PC-3 (cell line): Measurements from ENCODE around the gene SECISBP2L. TPM values are rescaled to one million over a fixed set of nuclear protein-coding genes. Genes with fewer than 3 reads are reported as not detected.
"Not testable (repeated sequence)": the region's sequence is repeated elsewhere in the genome, so short reads cannot be mapped to it uniquely, and the experiment has no call there.

ENCODE experiments used
- ATAC-seq: fragments of 200-7000 bp; cut with Tn5 transposase; 2 replicates; pipeline ENCODE4 v1.9.1; 2020; ENCODE audit warnings: mild to moderate bottlenecking, moderate library complexity
- BruUV-seq: library from RNA; stranded (reverse); fragments of 400-500 nt; replicated peaks from 2 replicates; lab custom pipeline; 2021; lab: Mats Ljungman, UMichigan
- CTCF ChIA-PET: fragments of 300-600 bp; sonication (Branson Sonifier 250); formaldehyde crosslinking; loops from one replicate; lab custom pipeline; 2022; ENCODE audit warnings: antibody characterized with exemption; lab: Charles Lee
- POLR2A ChIA-PET: fragments of 300-600 bp; sonication (Branson Sonifier 250); formaldehyde crosslinking; loops from one replicate; lab custom pipeline; 2022; ENCODE audit warnings: antibody characterized with exemption; ENCODE audit not compliant: unreplicated experiment; lab: Charles Lee
- DNase-seq: peaks from one replicate; pipeline ENCODE4 v3.0.0-alpha.2; 2015
- H2AFZ ChIP-seq: fragments of 300-600 bp; sonication (generic); 2 replicates; pipeline ENCODE4 v1.6.0; 2016; ENCODE audit warnings: antibody characterized with exemption, low read length
- H3F3A ChIP-seq: fragments of 300-600 bp; sonication (generic); one replicate; pipeline ENCODE4 v1.6.0; 2017; ENCODE audit warnings: antibody characterized with exemption, low read length, control low read depth, mild to moderate bottlenecking; ENCODE audit not compliant: unreplicated experiment
- H3K27ac ChIP-seq: fragments of 300-600 bp; sonication (generic); 2 replicates; pipeline ENCODE4 v1.5.1; 2016; ENCODE audit warnings: mild to moderate bottlenecking, low read length
- H3K27me3 ChIP-seq: fragments of 300-600 bp; sonication (generic); 2 replicates; pipeline ENCODE4 v1.6.1; 2016; ENCODE audit warnings: low read length, mixed read lengths
- H3K36me3 ChIP-seq: fragments of 300-600 bp; sonication (generic); 2 replicates; pipeline ENCODE4 v1.6.1; 2016; ENCODE audit warnings: low read depth, mixed run types, low read length, mixed read lengths
- H3K4me1 ChIP-seq: fragments of 300-600 bp; sonication (generic); 2 replicates; pipeline ENCODE4 v1.5.1; 2016; ENCODE audit warnings: low read length; ENCODE audit not compliant: insufficient read depth
- H3K4me2 ChIP-seq: fragments of 300-600 bp; sonication (generic); 2 replicates; pipeline ENCODE4 v1.6.0; 2016; ENCODE audit warnings: low read length
- H3K4me3 ChIP-seq: fragments of 300-600 bp; sonication (generic); 2 replicates; pipeline ENCODE4 v1.5.1; 2016; ENCODE audit warnings: mild to moderate bottlenecking, low read length, mixed read lengths
- H3K79me2 ChIP-seq: fragments of 300-600 bp; sonication (generic); 2 replicates; pipeline ENCODE4 v1.6.1; 2017; ENCODE audit warnings: low read length, mixed read lengths
- H3K9ac ChIP-seq: fragments of 300-600 bp; sonication (generic); 2 replicates; pipeline ENCODE4 v1.6.0; 2016; ENCODE audit warnings: mild to moderate bottlenecking, low read length
- H3K9me2 ChIP-seq: fragments of 300-600 bp; sonication (generic); replicated peaks from 2 replicates; pipeline ENCODE4 v1.6.1; 2016; ENCODE audit warnings: mixed run types, low read length, mixed read lengths
- H3K9me3 ChIP-seq: fragments of 300-600 bp; sonication (generic); 2 replicates; pipeline ENCODE4 v1.6.1; 2016; ENCODE audit warnings: low read length, mixed read lengths
- H4K20me1 ChIP-seq: fragments of 300-600 bp; sonication (generic); 2 replicates; pipeline ENCODE4 v1.6.1; 2016; ENCODE audit warnings: low read length, mixed read lengths
- CTCF ChIP-seq: fragments of 300-600 bp; sonication (generic); conservative IDR thresholded peaks from 2 replicates; pipeline ENCODE4 v1.5.1; 2017; ENCODE audit warnings: antibody characterized with exemption, low read depth, mild to moderate bottlenecking, low read length
- EZH2 ChIP-seq: fragments of 300-600 bp; sonication (generic); IDR thresholded peaks from one replicate; pipeline ENCODE4 v1.6.1; 2017; ENCODE audit warnings: antibody characterized with exemption, mild to moderate bottlenecking, low read length; ENCODE audit not compliant: unreplicated experiment
- EZH2phosphoT487 ChIP-seq: fragments of 300-600 bp; sonication (generic); IDR thresholded peaks from 2 replicates; pipeline ENCODE4 v1.6.1; 2018; ENCODE audit warnings: mild to moderate bottlenecking, antibody characterized with exemption, low read length, borderline replicate concordance
- intact Hi-C: fragments of 100-400 bp; cut with micrococcal nuclease; formaldehyde crosslinking; loops from 2 replicates; pipeline ENCODE4 v1.9.0; 2023
- total RNA-seq: library from RNA; depleted of rRNA; stranded (reverse); fragments of >200 nt; gene quantifications from 2 replicates; pipeline ENCODE4 v1.2.3, GENCODE V29; 2014

The SECISBP2L gene
- total RNA-seq, 1 experiment from 2014 or later: 18.6 TPM

- Histone ChIP-seq H3K27me3 (no peaks in the 10 kb centered on the region), H3K4me1 (peaks cover 5% of the 10 kb centered on the region; the same call in 1 of the 2 replicates), H3K9ac (no peak overlapping the region), H3K4me2 (no peak overlapping the region), H3K9me3 (no peaks in the 10 kb centered on the region), H3K4me3 (no peak overlapping the region), H3K79me2 (no peaks in the 10 kb centered on the region), H3F3A (no peaks in the 10 kb centered on the region), H3K27ac (no peak overlapping the region), H2AFZ (no peak overlapping the region), H3K36me3 (no peaks in the 10 kb centered on the region), H4K20me1 (no peaks in the 10 kb centered on the region), H3K9me2 (no peaks in the 10 kb centered on the region)
- intact Hi-C loops: no loop called here
- CTCF ChIA-PET: no interaction called here
- DNase-seq (no peak), ATAC-seq (no peak)
- no TSS peak for BruUV-seq
- POLR2A ChIA-PET: no interaction called here
- TF ChIP-seq CTCF (no peak), EZH2phosphoT487 (no peak), EZH2 (no peak)
Measured at GRCh38 chr15:48972750-48973503, 73.3 kb downstream of the SECISBP2L start.

- BruUV-seq, H3K9ac ChIP-seq, POLR2A ChIA-PET, H2AFZ ChIP-seq, H3K27ac ChIP-seq, DNase-seq, H3K4me2 ChIP-seq, H3K9me2 ChIP-seq, H3K36me3 ChIP-seq, H4K20me1 ChIP-seq, CTCF ChIA-PET, H3F3A ChIP-seq, H3K79me2 ChIP-seq, intact Hi-C loops, ATAC-seq, H3K27me3 ChIP-seq, H3K4me3 ChIP-seq, H3K9me3 ChIP-seq: not testable (repeated sequence)
- peaks cover 21% of the 10 kb centered on the region for H3K4me1 ChIP-seq
Measured at GRCh38 chr15:48970926-48971325, 75.3 kb downstream of the SECISBP2L start.

GRCh38 chr15:48968066-48968465, 78.2 kb downstream of the SECISBP2L start:
- Histone ChIP-seq H3K4me2 (no peak overlapping the region), H3K79me2 (no peaks in the 10 kb centered on the region), H3K4me1 (peaks cover 26% of the 10 kb centered on the region), H3F3A (no peaks in the 10 kb centered on the region), H3K9ac (no peak overlapping the region), H4K20me1 (no peaks in the 10 kb centered on the region), H3K9me3 (no peaks in the 10 kb centered on the region), H3K4me3 (no peak overlapping the region), H2AFZ (no peak overlapping the region), H3K9me2 (no peaks in the 10 kb centered on the region), H3K27ac (no peak overlapping the region), H3K36me3 (no peaks in the 10 kb centered on the region), H3K27me3 (no peaks in the 10 kb centered on the region)
- intact Hi-C loops: loop anchor here (10.0 kb wide), 1 partner anchor 1177 kb away; no protein-coding TSS in a partner anchor
- DNase-seq (no peak), ATAC-seq (no peak)
- ChIA-PET CTCF (no interaction called here), POLR2A (no interaction called here)
- TF ChIP-seq EZH2phosphoT487 (no peak), CTCF (no peak), EZH2 (no peak)
- BruUV-seq: no TSS peak
